SK-N-SH (cell line): ENCODE data around the gene ANKRD10.

Experiments
- RAD21 ChIP-seq: IDR thresholded peaks from 2 replicates; pipeline ENCODE4 v1.6.1; 2012; ENCODE audit warnings: mild to moderate bottlenecking, low read length
- USF1 ChIP-seq: IDR thresholded peaks from 2 replicates; pipeline ENCODE4 v1.4.0; 2012; ENCODE audit warnings: low read depth, borderline replicate concordance

GRCh38 chr13:110957931-110958330, 43.1 kb upstream of the ANKRD10 start:
- TF ChIP-seq RAD21 (no peak), USF1 (no peak)
